Measurements from ENCODE around the gene EPN3.

GRCh38 chr17:50532452-50533024 lies at the start of gene EPN3:
- TF ChIP-seq CTCF (IDR thresholded peaks at IDR 0.05), result peak in 2 of 3 donors; percentile 21 to 33
- peak in 1 of 3 donors; percentile 41 for TF ChIP-seq POLR2AphosphoS5 (IDR thresholded peaks at IDR 0.05)

All from breast epithelium (tissue), 3 donors.